Fibroblast of the aortic adventitia (primary cell): ENCODE measurements around the gene TUBGCP2. TPM values are rescaled to one million over a fixed set of nuclear protein-coding genes. Genes with fewer than 3 reads are reported as not detected.
A peak's percentile ranks its signal among the peaks of the same experiment; 100 is the strongest.

Source experiments
- DNase-seq: peaks from one replicate; pipeline ENCODE4 v3.0.0-alpha.2; 2010; ENCODE audit warnings: low read depth
- H3K4me3 ChIP-seq: 2 replicates; pipeline ENCODE4 v1.5.1; 2011; ENCODE audit warnings: low read depth, mild to moderate bottlenecking, control low read depth, low read length, moderate library complexity
- CTCF ChIP-seq: IDR thresholded peaks from 2 replicates; pipeline ENCODE4 v1.5.1; 2011; ENCODE audit warnings: mild to moderate bottlenecking, low read length, control low read depth, inconsistent platforms; ENCODE audit not compliant: insufficient read depth
- total RNA-seq: library from RNA; depleted of rRNA; stranded (reverse); fragments of >200 nt; gene quantifications from 2 replicates; pipeline ENCODE4 v1.2.3, GENCODE V29; 2012; ENCODE audit warnings: low replicate concordance

The TUBGCP2 gene
- 33.0 and 72.8 TPM in 2 replicates for total RNA-seq

GRCh38 chr10:133308421-133309099 is at the start of gene TUBGCP2, which contains the start of gene ZNF511:
Gene TUBGCP2 (minus strand): TSS chr10:133308872. CDS start chr10:133302941, 5,931 bp downstream.
Gene ZNF511 (plus strand): TSS chr10:133308914. CDS start chr10:133308944, 30 bp downstream.
- peak; percentile 80 for DNase-seq
- peak; percentile 20 for TF ChIP-seq CTCF
- peak within 1 kb of the TSS; percentile 90 for H3K4me3 ChIP-seq

GRCh38 chr10:133357285-133358161 is 48.9 kb upstream of the TUBGCP2 start, which contains the start of gene FUOM:
Gene FUOM (minus strand): TSS chr10:133358019. CDS start chr10:133358007, 12 bp downstream.
- no peak for TF ChIP-seq CTCF
- H3K4me3 ChIP-seq: peak within 1 kb of the TSS; percentile 67
- peak; percentile 13 for DNase-seq

- TF ChIP-seq CTCF: no peak
- H3K4me3 ChIP-seq: peak overlapping the region; percentile 67
- no peak for DNase-seq
Observed at GRCh38 chr10:133356549-133357284, 48.0 kb upstream of the TUBGCP2 start.

- no peak overlapping the region for H3K4me3 ChIP-seq
- DNase-seq: no peak
- TF ChIP-seq CTCF: no peak
Observed at GRCh38 chr10:133355991-133356390, 47.3 kb upstream of the TUBGCP2 start.

- TF ChIP-seq CTCF: no peak
- DNase-seq: no peak
- H3K4me3 ChIP-seq: no peak overlapping the region
Observed at GRCh38 chr10:133355266-133355665, 46.6 kb upstream of the TUBGCP2 start.

- no peak for TF ChIP-seq CTCF
- DNase-seq: no peak
- no peak overlapping the region for H3K4me3 ChIP-seq
Observed at GRCh38 chr10:133354672-133355240, 46.1 kb upstream of the TUBGCP2 start.
